Endothelial cell of umbilical vein (primary cell): ENCODE measurements around the gene ADCYAP1R1. TPM values are rescaled to one million over a fixed set of nuclear protein-coding genes. Genes with fewer than 3 reads are reported as not detected.

ENCODE experiments used
- BruUV-seq: library from RNA; stranded (reverse); fragments of 400-500 nt; replicated peaks from 2 replicates; lab custom pipeline; 2021; lab: Mats Ljungman, UMichigan
- CTCF ChIA-PET: fragments of 300-600, 350-600 bp; sonication (Branson Sonifier 250); formaldehyde crosslinking; loops from one replicate; lab custom pipeline; 2021; ENCODE audit warnings: antibody characterized with exemption, inconsistent platforms; lab: Charles Lee
- POLR2A ChIA-PET: fragments of 300-600, 350-600 bp; sonication (Branson Sonifier 250); formaldehyde crosslinking; loops from one replicate; lab custom pipeline; 2021; ENCODE audit warnings: antibody characterized with exemption, inconsistent platforms; lab: Charles Lee
- DNase-seq: peaks from one replicate; pipeline ENCODE4 v3.0.0-alpha.2; 2011; ENCODE audit warnings: low read depth, low spot score
- FAIRE-seq: peaks from 2 replicates; lab custom pipeline; 2011; peaks lifted over from hg19 to GRCh38; lab: Jason Lieb, UNC
- H2AFZ ChIP-seq: 2 replicates; pipeline ENCODE4 v1.6.0; 2012; ENCODE audit warnings: low read depth, low read length, control low read depth, inconsistent platforms
- H3K27ac ChIP-seq: 2 replicates; pipeline ENCODE4 v1.5.1; 2011; ENCODE audit warnings: low read depth, mild to moderate bottlenecking, control low read depth, low read length, moderate library complexity; ENCODE audit not compliant: insufficient read depth
- H3K27me3 ChIP-seq, 2 experiments: 2 replicates each; pipeline versions ENCODE4 v1.6.0 to v1.6.1; 2011; ENCODE audit warnings: low read length in 2 of 2, mixed read lengths in 1 of 2; ENCODE audit not compliant: control insufficient read depth in 2 of 2, insufficient read depth in 2 of 2
- H3K36me3 ChIP-seq, 2 experiments: 2 replicates in 1 of 2; 3 replicates in 1 of 2; pipeline ENCODE4 v1.5.1; 2011; ENCODE audit warnings: low read length in 2 of 2, mild to moderate bottlenecking in 1 of 2, moderate library complexity in 1 of 2; ENCODE audit not compliant: control insufficient read depth in 2 of 2, insufficient read depth in 2 of 2; ENCODE audit errors: extremely low read depth in 1 of 2
- H3K4me1 ChIP-seq: 3 replicates; pipeline ENCODE4 v1.5.1; 2011; ENCODE audit warnings: mild to moderate bottlenecking, low read length; ENCODE audit not compliant: control insufficient read depth, insufficient read depth; ENCODE audit errors: extremely low read depth
- H3K4me2 ChIP-seq: 2 replicates; pipeline ENCODE4 v1.6.1; 2011; ENCODE audit warnings: low read length, control low read depth, mixed read lengths; ENCODE audit not compliant: insufficient read depth
- H3K4me3 ChIP-seq, 3 experiments: fragments of 200-600 bp in 1 of 3; sonication (generic), shearing (Covaris generic) in 1 of 3; replicated peaks in 1 of 3; 2 replicates each; pipeline ENCODE4 v1.5.1; 2011 to 2016; ENCODE audit warnings: control low read depth in 3 of 3, low read length in 3 of 3, mild to moderate bottlenecking in 2 of 3, inconsistent platforms in 1 of 3, low read depth in 1 of 3, moderate library complexity in 1 of 3; ENCODE audit not compliant: insufficient read depth in 1 of 3
- H3K79me2 ChIP-seq: 2 replicates; pipeline ENCODE4 v1.6.0; 2012; ENCODE audit warnings: low read length, inconsistent platforms; ENCODE audit not compliant: control insufficient read depth, insufficient read depth
- H3K9ac ChIP-seq: replicated peaks from 2 replicates; pipeline ENCODE3; 2011; ENCODE audit warnings: low read length, control low read depth; ENCODE audit not compliant: insufficient read depth; ENCODE audit errors: extremely low read depth
- H3K9me1 ChIP-seq: replicated peaks from 3 replicates; pipeline ENCODE4 v1.6.0; 2011; ENCODE audit warnings: mild to moderate bottlenecking, low read length; ENCODE audit not compliant: control insufficient read depth, insufficient read depth; ENCODE audit errors: extremely low read depth
- H3K9me3 ChIP-seq: replicated peaks from 2 replicates; pipeline ENCODE4 v1.5.1; 2012; ENCODE audit warnings: low read length, inconsistent platforms; ENCODE audit not compliant: control insufficient read depth, insufficient read depth
- H4K20me1 ChIP-seq: replicated peaks from 2 replicates; pipeline ENCODE3; 2011; ENCODE audit warnings: mild to moderate bottlenecking, low read length; ENCODE audit not compliant: control insufficient read depth, insufficient read depth; ENCODE audit errors: extremely low read depth
- EZH2 ChIP-seq: IDR thresholded peaks from 2 replicates; pipeline ENCODE4 v1.6.1; 2012; ENCODE audit warnings: borderline replicate concordance, low read depth, mild to moderate bottlenecking, moderate library complexity, low read length, inconsistent platforms; ENCODE audit not compliant: severe bottlenecking
- GATA2 ChIP-seq: IDR thresholded peaks from 2 replicates; pipeline ENCODE4 v1.7.0; 2011; ENCODE audit warnings: low read depth, mild to moderate bottlenecking, moderate library complexity, mixed read lengths, low read length; ENCODE audit not compliant: insufficient read length, insufficient read depth
- JUN ChIP-seq: IDR thresholded peaks from 2 replicates; pipeline ENCODE4 v1.6.1; 2011; ENCODE audit warnings: borderline replicate concordance, low read depth; ENCODE audit not compliant: insufficient read length, insufficient read depth
- MYC ChIP-seq: IDR thresholded peaks from one replicate; pipeline ENCODE4 v1.6.1; 2011; ENCODE audit warnings: mild to moderate bottlenecking, low read depth, low read length
- POLR2A ChIP-seq: IDR thresholded peaks from 2 replicates; pipeline ENCODE4 v1.6.1; 2012; ENCODE audit warnings: low read depth, mild to moderate bottlenecking, control low read depth, low read length
- POLR2AphosphoS5 ChIP-seq: IDR thresholded peaks from 2 replicates; pipeline ENCODE4 v1.6.1; 2012; ENCODE audit warnings: low read depth, mild to moderate bottlenecking, control low read depth, low read length, moderate library complexity; ENCODE audit not compliant: insufficient read depth
- dilution Hi-C: fragments of 300-500 bp; cut with MboI; formaldehyde crosslinking; loops from one replicate; pipeline ENCODE4 v1.15.0; 2019; ENCODE audit warnings: low sequenced_read_pairs; ENCODE audit not compliant: extremely low pct_ligation_motif_present
- intact Hi-C: fragments of 100-400 bp; cut with micrococcal nuclease; formaldehyde crosslinking; loops from one replicate; pipeline ENCODE4 v1.10.0; 2022
- polyA plus RNA-seq, 4 experiments: library from polyadenylated mRNA; depleted of rRNA in 3 of 4; stranded (reverse) in 3 of 4; unstranded in 1 of 4; fragments of >200 nt; gene quantifications; 2 replicates each; pipeline versions ENCODE4 v1.2.1 to v1.2.3, GENCODE V29; 2011 to 2012; ENCODE audit warnings: missing spikeins in 1 of 4
- total RNA-seq: library from RNA; stranded (reverse); gene quantifications from 2 replicates; pipeline ENCODE4 v1.2.3, GENCODE V29; 2021
- TF ChIP-seq, protein P1 (sequence below), 2 donors: IDR thresholded peaks; 1 replicate in 1 of 2; 2 replicates in 1 of 2; pipeline ENCODE4 v1.5.1; 2011; ENCODE audit warnings: low read length in 2 of 2, mild to moderate bottlenecking in 2 of 2, moderate library complexity in 2 of 2, control low read depth in 1 of 2, inconsistent platforms in 1 of 2, low read depth in 1 of 2; ENCODE audit not compliant: insufficient read depth in 1 of 2; ENCODE audit errors: extremely low read depth in 1 of 2

ADCYAP1R1 gene
- total and polyA plus RNA-seq, 2 donors (not counting 3 experiments of a cell fraction or from before 2014, with no cell fraction given), result 0.04 TPM; not detected in 1

GRCh38 chr7:31070991-31071644, 19.0 kb downstream of the ADCYAP1R1 start:
- Histone ChIP-seq H3K27ac (no peak overlapping the region), H3K9ac (no peak overlapping the region), H3K27me3 (no peaks in the 10 kb centered on the region), H3K9me1 (no peaks in the 10 kb centered on the region), H3K4me2 (no peak overlapping the region), H3K9me3 (no peaks in the 10 kb centered on the region), H3K36me3 (no peaks in the 10 kb centered on the region), H4K20me1 (no peaks in the 10 kb centered on the region), H2AFZ (no peak overlapping the region), H3K4me1 (peaks cover 12% of the 10 kb centered on the region), H3K79me2 (no peaks in the 10 kb centered on the region), H3K4me3 (no peak overlapping the region)
- BruUV-seq, result no TSS peak
- no peak for TF ChIP-seq POLR2AphosphoS5
- no peak for TF ChIP-seq GATA2
- no peak for TF ChIP-seq EZH2
- TF ChIP-seq POLR2A, result no peak
- TF ChIP-seq MYC, result no peak
- TF ChIP-seq, protein P1, sequence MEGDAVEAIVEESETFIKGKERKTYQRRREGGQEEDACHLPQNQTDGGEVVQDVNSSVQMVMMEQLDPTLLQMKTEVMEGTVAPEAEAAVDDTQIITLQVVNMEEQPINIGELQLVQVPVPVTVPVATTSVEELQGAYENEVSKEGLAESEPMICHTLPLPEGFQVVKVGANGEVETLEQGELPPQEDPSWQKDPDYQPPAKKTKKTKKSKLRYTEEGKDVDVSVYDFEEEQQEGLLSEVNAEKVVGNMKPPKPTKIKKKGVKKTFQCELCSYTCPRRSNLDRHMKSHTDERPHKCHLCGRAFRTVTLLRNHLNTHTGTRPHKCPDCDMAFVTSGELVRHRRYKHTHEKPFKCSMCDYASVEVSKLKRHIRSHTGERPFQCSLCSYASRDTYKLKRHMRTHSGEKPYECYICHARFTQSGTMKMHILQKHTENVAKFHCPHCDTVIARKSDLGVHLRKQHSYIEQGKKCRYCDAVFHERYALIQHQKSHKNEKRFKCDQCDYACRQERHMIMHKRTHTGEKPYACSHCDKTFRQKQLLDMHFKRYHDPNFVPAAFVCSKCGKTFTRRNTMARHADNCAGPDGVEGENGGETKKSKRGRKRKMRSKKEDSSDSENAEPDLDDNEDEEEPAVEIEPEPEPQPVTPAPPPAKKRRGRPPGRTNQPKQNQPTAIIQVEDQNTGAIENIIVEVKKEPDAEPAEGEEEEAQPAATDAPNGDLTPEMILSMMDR (IDR thresholded peaks at IDR 0.05; ENCODE audit: extremely low read depth in 1 of 2, insufficient read depth in 1 of 2, low read depth in 1 of 2, low read length in 2 of 2), result no peak
- TF ChIP-seq JUN, result no peak
- DNase-seq (no peak), FAIRE-seq (no peak)
- dilution Hi-C loops (no loop called here), intact Hi-C loops (no loop called here)
- POLR2A ChIA-PET, result no interaction called here
- CTCF ChIA-PET, result interaction anchor here (1.0 kb wide), 1 partner anchor 88 kb away, joined by 4 read pairs; no protein-coding TSS in a partner anchor
